Smooth muscle cell of the umbilical artery (primary cell): Measurements from ENCODE around the gene BMP7. TPM values are rescaled to one million over a fixed set of nuclear protein-coding genes. Genes with fewer than 3 reads are reported as not detected.

Source experiments
- total RNA-seq: library from RNA; depleted of rRNA; stranded (reverse); fragments of >200 nt; gene quantifications from 2 replicates; pipeline ENCODE4 v1.2.3, GENCODE V29; 2014

Gene BMP7
- not detected in 2 replicates for total RNA-seq

GRCh38 chr20:57266291-57267157 is at the start of gene BMP7:
Gene BMP7 (minus strand): TSS chr20:57266641. CDS start chr20:57266122, 519 bp downstream.

Other genes starting within 250 kb of the BMP7 start
- gene SPO11, start 63.2 kb upstream of the BMP7 start, total RNA-seq, result not detected in 2 replicates
- 27.3 and 33.6 TPM in 2 replicates for gene RAE1, start 84.6 kb upstream of the BMP7 start, total RNA-seq
- 4.5 and 13.3 TPM in 2 replicates for gene RBM38, start 124.8 kb upstream of the BMP7 start, total RNA-seq